MCF 10A (cell line): ENCODE measurements around the gene FOXP1. TPM values are rescaled to one million over a fixed set of nuclear protein-coding genes. Genes with fewer than 3 reads are reported as not detected.

Source experiments
- BruUV-seq: library from RNA; stranded (reverse); fragments of 400-500 nt; replicated peaks from 2 replicates; lab custom pipeline; 2021; lab: Mats Ljungman, UMichigan
- CTCF ChIA-PET: fragments of 300-600 bp; sonication (Branson Sonifier 250); formaldehyde crosslinking; extraction: SDS; loops from one replicate; lab custom pipeline; 2021; ENCODE audit warnings: antibody characterized with exemption, inconsistent platforms; lab: Yijun Ruan, JAX
- POLR2A ChIA-PET: fragments of 300-600, 350-650 bp; sonication (Branson Sonifier 250); formaldehyde crosslinking; extraction: SDS; loops from one replicate; lab custom pipeline; 2020; ENCODE audit warnings: antibody characterized with exemption, inconsistent platforms; lab: Yijun Ruan, JAX
- DNase-seq: peaks from one replicate; pipeline ENCODE4 v3.0.0-alpha.2; 2018; ENCODE audit not compliant: unreplicated experiment
- H3K27ac Mint-ChIP-seq: one replicate; pipeline ENCODE4 v1.8.0; 2022; ENCODE audit warnings: mild to moderate bottlenecking, low read depth, mixed read lengths; ENCODE audit not compliant: unreplicated experiment
- H3K27me3 Mint-ChIP-seq: one replicate; pipeline ENCODE4 v1.8.0; 2022; ENCODE audit warnings: mixed read lengths; ENCODE audit not compliant: insufficient read depth, unreplicated experiment
- H3K36me3 Mint-ChIP-seq: one replicate; pipeline ENCODE4 v1.8.0; 2022; ENCODE audit warnings: mild to moderate bottlenecking, moderate library complexity, mixed read lengths; ENCODE audit not compliant: insufficient read depth, unreplicated experiment
- H3K4me1 Mint-ChIP-seq: one replicate; pipeline ENCODE4 v1.8.0; 2022; ENCODE audit warnings: mixed read lengths; ENCODE audit not compliant: insufficient read depth, unreplicated experiment
- H3K4me3 Mint-ChIP-seq: one replicate; pipeline ENCODE4 v1.8.0; 2022; ENCODE audit warnings: mild to moderate bottlenecking, moderate library complexity, mixed read lengths; ENCODE audit not compliant: unreplicated experiment
- H3K9me3 Mint-ChIP-seq: one replicate; pipeline ENCODE4 v1.8.0; 2022; ENCODE audit warnings: mixed read lengths; ENCODE audit not compliant: unreplicated experiment
- CTCF ChIP-seq: fragments of 200-600 bp; IDR thresholded peaks from one replicate; pipeline ENCODE4 v1.8.0; 2022; ENCODE audit warnings: antibody characterized with exemption, mild to moderate bottlenecking; ENCODE audit not compliant: unreplicated experiment
- intact Hi-C: fragments of 100-400 bp; cut with micrococcal nuclease; formaldehyde crosslinking; loops from 2 replicates; pipeline ENCODE4 v1.14.1; 2022
- total RNA-seq: library from RNA; stranded (reverse); gene quantifications from 2 replicates; pipeline ENCODE4 v1.2.3, GENCODE V29; 2022

The FOXP1 gene
- total RNA-seq, 1 experiment from 2014 or later: 49.0 TPM

DNA sequence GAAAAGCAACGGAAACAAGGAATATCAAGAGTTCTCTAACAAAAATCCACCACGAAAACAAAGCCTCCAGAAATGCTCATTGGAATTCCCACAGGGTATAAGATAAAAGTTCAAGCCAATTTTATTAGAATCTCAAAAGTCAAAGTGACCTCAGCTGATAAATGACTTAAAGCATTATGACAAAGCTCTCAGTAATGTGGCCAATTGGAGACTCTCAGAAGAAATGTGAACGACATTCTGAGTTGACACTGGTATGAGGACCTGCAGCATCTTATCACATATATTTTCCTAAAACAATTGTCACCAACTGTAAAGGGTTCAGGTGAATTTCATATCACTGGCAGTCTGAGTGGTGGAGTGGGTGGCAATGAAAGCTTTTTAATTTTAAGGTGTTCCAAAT is 199.1 kb downstream of the FOXP1 start:
- ChIA-PET POLR2A (no interaction called here), CTCF (interaction anchor here (0.6 to 1.3 kb wide), 5 partner anchors 11 to 330 kb away, joined by 3 to 6 read pairs (median 4); no protein-coding TSS in a partner anchor)
- no TSS peak for BruUV-seq
- no peaks in the 10 kb centered on the region for H3K9me3 Mint-ChIP-seq
- H3K4me1 Mint-ChIP-seq: peaks cover 15% of the 10 kb centered on the region
- intact Hi-C loops: no loop called here
- TF ChIP-seq CTCF: no peak
- no peaks in the 10 kb centered on the region for H3K27me3 Mint-ChIP-seq
- peaks cover 11% of the 10 kb centered on the region for H3K36me3 Mint-ChIP-seq
- H3K27ac Mint-ChIP-seq: no peak overlapping the region
- DNase-seq: no peak
- no peak overlapping the region for H3K4me3 Mint-ChIP-seq

GRCh38 chr3:71380096-71380495 is 203.4 kb downstream of the FOXP1 start:
- no TSS peak for BruUV-seq
- ChIA-PET POLR2A (no interaction called here), CTCF (no interaction called here)
- H3K4me1 Mint-ChIP-seq: peaks cover 8% of the 10 kb centered on the region
- intact Hi-C loops: no loop called here
- peaks cover 11% of the 10 kb centered on the region for H3K36me3 Mint-ChIP-seq
- no peak overlapping the region for H3K4me3 Mint-ChIP-seq
- peak; percentile 58 for DNase-seq
- H3K27ac Mint-ChIP-seq: no peak overlapping the region
- TF ChIP-seq CTCF: no peak
- H3K9me3 Mint-ChIP-seq: no peaks in the 10 kb centered on the region
- H3K27me3 Mint-ChIP-seq: no peaks in the 10 kb centered on the region

DNA sequence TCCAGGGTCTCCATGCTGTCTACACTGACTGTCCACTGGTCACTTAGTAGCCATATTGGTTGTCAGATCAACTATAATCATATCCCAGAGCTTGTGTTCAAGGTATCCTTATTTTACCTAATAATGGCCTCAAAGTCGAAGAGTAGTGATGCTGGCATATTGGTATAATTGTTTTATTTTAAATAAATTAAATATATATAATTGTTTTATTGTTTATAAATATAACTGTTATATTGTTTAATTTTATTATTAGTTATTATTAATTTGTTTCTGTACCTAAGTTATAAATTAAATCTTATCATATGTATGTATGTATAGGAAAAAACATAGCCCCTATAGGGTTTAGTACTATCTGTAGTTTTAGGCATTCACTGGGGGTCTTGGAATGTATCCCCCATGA is 205.0 kb downstream of the FOXP1 start:
- no TSS peak for BruUV-seq
- TF ChIP-seq CTCF: no peak
- POLR2A ChIA-PET: interaction anchor here (1.4 kb wide), 1 partner anchor 12 kb away, joined by 3 read pairs; no protein-coding TSS in a partner anchor
- Mint-ChIP-seq H3K9me3 (no peaks in the 10 kb centered on the region), H3K4me1 (no peaks in the 10 kb centered on the region), H3K27me3 (no peaks in the 10 kb centered on the region), H3K27ac (no peak overlapping the region), H3K36me3 (peaks cover 11% of the 10 kb centered on the region), H3K4me3 (no peak overlapping the region)
- intact Hi-C loops: no loop called here
- DNase-seq: no peak
- CTCF ChIA-PET: no interaction called here

- Mint-ChIP-seq H3K4me1 (peaks cover under 1% of the 10 kb centered on the region), H3K9me3 (no peaks in the 10 kb centered on the region), H3K36me3 (peaks cover 13% of the 10 kb centered on the region), H3K27ac (no peak overlapping the region), H3K27me3 (no peaks in the 10 kb centered on the region), H3K4me3 (no peak overlapping the region)
- ChIA-PET CTCF (no interaction called here), POLR2A (no interaction called here)
- intact Hi-C loops: no loop called here
- no peak for DNase-seq
- no TSS peak for BruUV-seq
- no peak for TF ChIP-seq CTCF
These were observed 206.6 kb downstream of the FOXP1 start for GRCh38 chr3:71376911-71377310.
